ENCODE measurements around the gene CDH4. TPM values are rescaled to one million over a fixed set of nuclear protein-coding genes. Genes with fewer than 3 reads are reported as not detected.

CDH4 gene
- total RNA-seq, 1 donor from 2014 or later: under 0.01 TPM

- DNase-seq (ENCODE audit: low read depth in 2 of 2): no peak
Observed at GRCh38 chr20:61556111-61556510, 304.1 kb downstream of the CDH4 start.

GRCh38 chr20:61556673-61557072, 304.6 kb downstream of the CDH4 start:
- no peak for DNase-seq (ENCODE audit: low read depth in 2 of 2)

GRCh38 chr20:61557621-61558020, 305.6 kb downstream of the CDH4 start:
- DNase-seq (ENCODE audit: low read depth in 2 of 2): no peak

DNA sequence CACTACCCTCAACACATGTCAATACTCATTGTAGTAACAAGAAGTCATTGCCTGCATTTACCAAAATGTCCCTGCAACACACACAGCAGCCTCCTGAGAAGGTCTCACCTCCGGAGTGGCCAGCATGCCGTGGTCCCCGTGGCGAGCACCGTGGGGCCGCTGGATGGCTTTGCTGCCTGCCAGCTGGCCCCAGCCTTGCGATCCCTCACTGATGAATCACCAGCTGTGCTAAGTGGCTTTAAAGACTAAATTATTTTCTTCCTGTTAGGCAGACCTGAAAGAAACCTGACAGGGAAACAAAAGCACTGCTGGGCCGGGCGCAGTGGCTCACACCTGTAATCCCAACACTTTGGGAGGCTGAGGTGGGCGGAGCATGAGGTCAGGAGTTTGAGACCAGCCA, 306.7 kb downstream of the CDH4 start:
- DNase-seq (ENCODE audit: low read depth in 2 of 2): no peak

- no peak for DNase-seq (ENCODE audit: low read depth in 2 of 2)
Observed at GRCh38 chr20:61559706-61560315, 307.8 kb downstream of the CDH4 start.

DNA sequence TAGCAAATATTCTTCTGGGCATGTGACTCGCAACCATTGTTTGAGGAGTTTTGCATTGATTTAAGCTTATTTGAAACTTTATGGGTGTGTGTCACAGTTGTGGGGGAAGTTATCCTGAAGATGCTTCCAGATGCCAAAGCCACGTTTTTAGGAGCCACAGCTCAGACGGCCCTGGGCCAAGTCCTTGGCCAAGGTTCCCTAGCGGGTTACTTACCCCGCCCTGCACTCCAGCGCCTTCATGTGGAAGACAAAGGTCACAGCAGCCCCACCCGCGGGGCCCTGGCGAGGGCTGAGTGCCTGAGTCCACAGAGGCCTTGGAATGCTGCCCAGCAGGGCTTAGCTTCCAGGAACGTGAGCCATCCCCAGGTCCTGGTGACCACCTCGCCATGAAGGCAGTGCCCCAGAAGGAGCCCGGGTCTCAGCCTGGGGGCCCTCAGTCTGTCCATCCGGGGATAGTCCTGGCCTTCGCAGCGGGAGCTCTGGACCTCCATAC, 308.3 kb downstream of the CDH4 start:
- DNase-seq (ENCODE audit: low read depth in 2 of 2): no peak

DNA sequence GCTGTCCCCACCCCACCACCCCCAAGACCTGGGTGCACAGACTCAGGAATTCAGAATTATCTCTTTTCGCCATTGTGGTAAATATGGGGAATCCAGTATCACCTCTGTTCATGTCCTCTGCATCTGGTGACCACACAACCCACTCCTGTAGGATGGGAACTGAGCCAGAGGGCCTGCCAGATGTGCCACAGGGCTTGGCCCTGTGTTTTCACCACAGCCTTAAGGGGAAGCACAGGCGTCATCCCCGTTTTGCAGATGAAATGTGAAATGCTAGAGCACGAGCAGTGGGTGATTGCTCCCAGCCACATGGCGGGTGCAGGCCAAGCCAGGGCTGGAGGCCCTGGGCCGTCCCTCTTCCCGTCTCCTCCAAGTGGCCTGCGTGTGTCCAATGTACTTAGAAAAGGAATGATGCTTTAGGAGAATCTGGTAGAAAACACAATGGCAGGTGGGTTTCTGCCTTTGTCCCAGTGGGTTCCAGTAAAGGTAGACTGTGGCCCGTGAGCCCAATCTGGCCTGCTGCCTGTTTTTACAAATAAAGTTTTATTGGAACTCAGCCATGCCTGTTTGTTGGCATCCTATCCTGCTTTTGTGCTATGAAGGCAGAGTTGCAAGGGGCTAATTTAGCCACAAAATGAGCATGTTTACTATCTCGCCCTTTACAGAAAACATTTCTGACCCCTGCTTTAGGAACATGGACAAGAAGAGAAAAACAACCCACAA, 309.2 kb downstream of the CDH4 start:
- DNase-seq (ENCODE audit: low read depth in 2 of 2): no peak

DNA sequence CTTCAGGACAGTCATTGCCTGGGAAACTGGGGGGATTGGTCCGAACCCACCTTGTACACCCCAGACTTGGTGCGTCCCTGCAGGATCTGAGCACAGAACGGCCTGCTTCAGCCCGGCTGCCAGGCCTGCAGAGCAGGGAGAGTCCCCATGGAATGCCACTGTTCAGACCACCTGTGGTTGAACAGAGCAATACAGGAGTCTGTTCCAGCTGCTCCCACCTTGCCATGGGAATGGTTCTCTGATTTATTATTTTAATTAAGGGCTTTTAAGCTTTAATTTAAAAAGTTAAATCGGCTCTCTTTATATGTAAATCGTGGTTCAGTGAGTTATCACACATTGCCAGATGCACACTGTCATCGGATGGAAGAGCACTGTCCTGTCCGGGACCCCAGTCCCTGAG, 310.4 kb downstream of the CDH4 start:
- no peak for DNase-seq (ENCODE audit: low read depth in 2 of 2)

- DNase-seq (ENCODE audit: low read depth in 2 of 2): no peak
Observed at GRCh38 chr20:61562897-61563504, 310.9 kb downstream of the CDH4 start.

- no peak for DNase-seq (ENCODE audit: low read depth in 2 of 2)
Observed at GRCh38 chr20:61564628-61565027, 312.6 kb downstream of the CDH4 start.

GRCh38 chr20:61565791-61566190, 313.7 kb downstream of the CDH4 start:
- DNase-seq (ENCODE audit: low read depth in 2 of 2): no peak

DNA sequence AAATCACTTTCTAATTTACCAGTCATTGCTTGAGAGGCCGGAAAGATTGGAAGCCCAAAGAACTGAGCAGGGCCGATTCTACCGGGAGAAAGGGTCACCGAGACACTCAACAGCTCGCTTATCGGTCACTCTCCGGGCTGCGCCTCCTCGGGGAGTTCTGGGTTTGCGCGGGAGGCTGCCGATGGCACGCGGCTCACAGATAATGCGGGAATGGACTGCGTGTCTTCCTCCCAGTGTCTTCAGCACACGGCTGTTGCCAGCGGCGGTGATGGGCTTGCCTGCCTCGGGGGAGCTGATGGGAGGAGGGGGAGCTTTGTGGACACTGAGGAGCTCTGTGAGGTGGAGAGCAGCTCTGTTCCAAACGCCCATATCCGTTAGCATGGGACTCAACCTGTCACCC, 314.6 kb downstream of the CDH4 start:
- no peak for DNase-seq (ENCODE audit: low read depth in 2 of 2)

GRCh38 chr20:61567204-61567603, 315.1 kb downstream of the CDH4 start:
- DNase-seq (ENCODE audit: low read depth in 2 of 2): no peak

DNA sequence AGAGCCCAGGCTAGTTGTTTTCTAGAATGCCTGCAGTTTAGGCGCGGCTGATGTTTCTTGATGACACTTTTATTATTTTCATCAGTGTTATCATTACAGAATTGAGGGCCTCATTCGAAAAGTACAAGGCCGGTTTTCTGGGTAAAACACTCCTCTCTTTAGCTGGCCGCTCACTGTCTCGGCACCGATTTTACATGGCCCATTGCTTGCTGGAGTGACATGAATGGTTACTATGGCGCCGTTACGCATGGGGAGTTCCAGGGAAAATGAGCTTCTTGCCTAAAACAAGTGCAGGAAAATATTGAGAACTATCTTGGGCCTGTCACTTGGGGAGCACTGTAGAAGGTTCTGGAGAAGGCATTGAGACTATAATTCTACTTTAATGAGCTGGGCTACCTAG, 317.8 kb downstream of the CDH4 start:
- no peak for DNase-seq (ENCODE audit: low read depth in 2 of 2)

GRCh38 chr20:61570646-61571195, 318.7 kb downstream of the CDH4 start:
- no peak for DNase-seq (ENCODE audit: low read depth in 2 of 2)

DNA sequence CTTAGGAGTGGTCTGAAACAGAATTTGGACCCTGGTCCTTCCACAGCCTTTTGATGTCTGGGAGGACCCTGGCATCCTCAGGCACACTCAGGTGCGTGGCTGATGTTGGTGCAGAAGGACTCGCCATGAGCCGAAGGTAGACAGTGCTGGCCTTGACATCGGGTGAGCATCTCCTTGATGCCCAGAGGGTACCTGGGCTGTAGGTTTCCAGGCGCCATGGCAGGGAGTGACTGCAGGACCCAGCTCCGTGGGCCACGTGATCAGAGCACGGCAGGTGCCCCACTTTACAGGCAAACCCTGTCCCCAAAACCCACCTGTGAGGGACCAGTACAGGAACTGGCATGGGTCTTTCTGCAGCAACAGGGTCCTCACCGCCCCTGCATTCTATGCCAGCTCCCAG, 319.2 kb downstream of the CDH4 start:
- no peak for DNase-seq (ENCODE audit: low read depth in 2 of 2)

- DNase-seq (ENCODE audit: low read depth in 2 of 2): no peak
Observed at GRCh38 chr20:61571916-61572711, 320.1 kb downstream of the CDH4 start.

DNA sequence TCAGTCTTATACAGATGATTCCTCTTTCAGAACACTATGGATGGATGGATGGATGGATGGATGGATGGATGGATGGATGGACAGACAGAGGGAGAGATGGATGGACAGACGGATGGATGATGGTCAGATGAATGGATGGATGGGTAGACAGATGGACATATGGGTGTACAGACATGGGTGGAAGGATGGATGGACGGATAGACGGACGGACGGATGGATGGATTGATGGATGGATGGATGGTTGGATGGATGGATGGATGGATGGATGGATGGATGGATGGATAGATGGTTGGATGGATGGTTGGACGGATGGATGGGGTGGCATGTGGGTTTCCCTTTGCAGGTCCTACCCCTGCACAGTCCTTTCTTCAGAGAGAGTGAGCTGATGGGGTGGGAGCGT, 320.7 kb downstream of the CDH4 start:
- DNase-seq (ENCODE audit: low read depth in 2 of 2): no peak

DNA sequence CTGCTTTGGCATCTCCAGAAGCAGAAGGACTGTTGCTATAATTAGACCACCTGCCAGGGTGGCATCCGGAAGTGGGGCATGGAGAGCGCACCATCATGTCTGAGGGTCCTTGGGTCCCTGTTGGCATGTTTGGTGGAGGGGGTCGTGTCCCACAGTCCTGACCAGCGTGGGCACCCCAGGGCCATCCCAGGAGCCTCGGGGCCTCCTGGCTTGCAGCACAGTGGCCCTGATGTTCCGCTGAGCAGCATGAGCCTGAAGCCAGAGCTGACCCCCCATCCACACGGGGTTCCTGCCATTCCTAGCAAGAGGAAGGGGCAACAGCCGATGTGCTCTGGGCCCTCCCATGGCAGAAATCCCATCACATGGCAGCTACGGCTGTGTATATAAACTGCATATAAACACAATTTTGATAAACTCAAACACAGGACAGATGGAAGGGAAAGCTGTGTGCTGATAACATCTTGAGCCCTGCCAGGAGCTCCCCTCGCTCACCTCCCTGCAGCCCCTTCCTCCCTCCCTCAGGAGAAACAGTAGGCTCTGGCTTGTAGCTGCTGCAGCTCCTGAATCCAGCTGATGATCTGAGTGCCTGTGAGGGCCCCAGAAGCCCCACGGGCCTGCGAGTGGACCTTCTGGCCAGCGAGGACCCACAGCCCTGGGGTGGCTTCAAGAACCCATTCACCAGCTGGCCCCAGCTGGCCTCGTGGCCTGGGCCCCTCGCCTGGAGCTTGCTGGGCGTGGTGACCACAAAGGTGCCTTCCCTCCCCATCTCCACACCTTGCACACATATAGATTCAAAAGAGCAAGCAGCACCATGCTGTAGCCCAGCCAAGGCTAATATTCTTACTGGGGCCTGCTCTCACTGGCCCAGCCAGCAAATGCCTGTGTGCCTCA, 321.6 kb downstream of the CDH4 start:
- no peak for DNase-seq (ENCODE audit: low read depth in 2 of 2)

DNA sequence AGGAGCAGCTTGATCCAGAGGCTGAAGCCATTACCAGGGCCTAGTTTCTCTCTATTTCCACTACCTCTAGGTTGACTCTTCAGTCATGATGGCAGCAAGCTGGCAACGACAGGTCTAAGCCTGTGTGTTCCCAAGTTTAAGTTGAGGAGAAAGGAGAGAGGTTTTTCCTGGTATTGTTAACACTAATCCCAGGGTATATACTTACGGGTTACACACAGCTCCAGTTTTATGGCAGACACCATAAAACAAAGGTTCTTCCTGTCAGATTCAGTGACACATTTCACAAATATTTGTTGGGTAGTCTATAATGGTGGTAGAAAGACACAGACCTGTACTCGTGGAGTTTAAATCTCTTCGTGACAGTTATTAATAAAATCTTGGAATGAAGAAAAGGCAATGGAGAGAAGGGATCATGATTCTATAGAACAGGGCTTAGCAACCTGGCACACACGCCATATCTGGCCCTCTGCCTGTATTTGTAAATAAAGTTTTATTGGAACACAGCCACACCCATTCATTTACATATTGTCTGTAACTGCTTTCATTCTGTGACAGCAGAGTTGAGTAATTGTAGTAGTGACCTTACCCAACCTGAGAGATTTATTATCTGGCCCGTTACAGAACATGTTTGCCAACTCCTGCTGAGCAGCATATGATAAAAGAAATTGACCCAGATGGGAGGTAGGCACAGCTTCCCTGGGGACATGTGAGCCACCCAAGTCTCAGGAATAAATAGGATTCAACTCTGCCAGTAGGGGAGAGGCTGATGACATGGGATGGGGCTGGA, 323.3 kb downstream of the CDH4 start:
- no peak for DNase-seq (ENCODE audit: low read depth in 2 of 2)
